ENCODE data around the gene FKBP8.

Gene FKBP8

DNA sequence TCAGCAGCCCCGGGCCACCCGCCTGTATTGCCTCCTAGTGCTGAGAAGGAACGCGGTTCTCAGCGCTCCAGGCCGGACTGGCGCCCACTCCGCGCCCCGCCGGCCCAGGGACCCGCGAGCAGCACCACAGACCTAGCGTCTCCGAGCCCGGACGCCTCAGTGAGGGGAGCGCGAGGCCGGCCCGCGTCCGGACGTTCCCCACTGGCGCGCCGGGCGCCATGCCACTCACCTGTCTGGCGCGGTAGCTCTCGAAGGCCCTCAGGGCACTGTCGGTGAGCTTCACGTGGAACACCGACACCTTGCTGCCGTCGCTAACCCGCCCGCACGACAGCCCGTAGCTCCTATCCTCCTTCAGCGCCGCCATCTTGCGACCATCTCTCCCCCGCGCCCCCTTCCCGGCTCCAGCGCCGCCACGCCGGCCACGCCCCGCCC lies 21.7 kb downstream of the FKBP8 start, which contains the start of gene ELL:
Gene ELL (minus strand): TSS at position 379 of the 432 bp plus-strand sequence. CDS start 15 bp downstream, at position 364.
- DNase-seq, result no peak

DNA sequence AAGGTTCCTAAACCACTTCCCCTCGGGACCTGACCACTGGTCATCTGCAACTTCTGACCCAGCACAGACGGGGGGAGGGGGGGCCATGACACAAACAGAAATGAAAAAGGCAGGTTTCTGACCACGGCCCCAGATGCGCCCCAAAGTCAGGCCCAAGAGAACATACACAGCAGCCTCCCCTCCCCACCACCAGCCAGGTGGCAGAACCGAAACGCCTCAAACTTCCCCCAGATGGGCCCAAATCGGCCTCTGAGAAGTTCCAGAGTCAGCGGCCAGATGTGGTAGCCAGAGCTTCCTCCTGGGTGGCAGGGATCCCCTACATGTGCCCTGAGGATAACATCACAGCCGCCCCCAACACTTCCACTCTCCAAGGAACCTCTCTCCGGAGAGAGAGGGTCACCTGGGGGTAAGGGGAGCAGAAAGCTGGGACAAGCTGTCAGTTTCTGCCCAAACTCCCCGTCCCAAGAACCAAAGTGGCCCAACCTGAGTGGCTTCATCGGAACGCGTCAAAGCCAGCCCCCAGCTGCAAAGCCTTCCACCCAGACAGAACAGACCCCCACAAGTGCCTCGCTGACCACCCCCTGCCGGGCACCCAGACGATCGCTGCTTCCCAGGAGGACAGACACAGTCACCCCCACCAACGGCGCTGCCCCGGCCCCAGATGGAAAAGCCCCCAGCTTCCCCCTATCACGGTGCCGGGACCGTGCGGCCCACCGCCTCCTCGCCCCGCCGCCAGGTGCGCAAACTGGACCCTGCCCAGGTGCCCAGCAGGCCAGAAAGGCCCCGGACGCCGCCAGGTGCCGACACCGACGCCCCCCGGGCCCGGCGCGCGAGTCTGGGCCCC lies 22.3 kb downstream of the FKBP8 start:
- DNase-seq, result peak in 6 of 14 donors; percentile 4 to 62 (median 45)

DNA sequence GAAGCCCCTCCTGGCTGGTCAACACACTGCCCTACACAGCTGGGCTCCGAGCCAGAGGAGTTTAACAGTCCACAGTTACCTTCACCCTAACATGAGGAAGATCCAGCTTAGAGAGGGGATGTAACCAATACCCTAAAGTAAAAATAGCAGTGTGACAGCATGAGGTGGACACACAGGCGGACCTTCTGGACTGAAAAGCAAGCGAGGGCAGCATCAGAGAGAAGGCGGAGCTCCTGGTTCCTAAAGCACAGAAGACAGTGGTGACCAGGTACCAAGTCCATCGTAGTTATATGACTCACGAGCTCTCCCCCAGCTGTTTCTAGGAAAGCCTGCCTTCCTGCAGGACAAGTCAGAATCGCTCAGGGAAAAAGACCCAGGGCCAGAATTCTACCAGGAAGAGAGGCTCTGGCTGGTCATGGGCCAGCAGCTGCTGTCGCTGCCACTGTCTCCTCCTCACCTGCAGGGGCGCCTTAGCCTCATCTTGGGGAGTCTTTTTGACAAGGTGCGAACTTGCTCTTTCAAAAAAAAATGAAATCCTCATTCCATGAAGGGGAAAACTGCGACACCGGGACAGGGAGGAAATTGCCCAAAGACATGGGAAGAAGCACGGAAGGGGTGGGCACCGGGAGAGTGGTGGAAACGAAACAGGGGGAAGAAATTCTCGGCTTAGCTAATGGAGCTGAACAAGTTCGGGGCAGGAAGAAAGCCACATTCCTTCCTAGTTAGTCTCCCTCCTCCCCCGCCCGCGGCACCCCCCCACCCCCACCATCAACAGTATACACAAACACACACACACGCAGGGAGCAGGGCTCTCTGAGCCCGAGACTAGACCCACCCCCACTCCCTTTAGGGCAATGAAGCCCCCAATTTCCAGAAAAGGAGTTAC lies 23.2 kb downstream of the FKBP8 start:
- DNase-seq, result peak in 8 of 14 donors; percentile 27 to 75 (median 42)

- no peak for DNase-seq
Observed at GRCh38 chr19:18518639-18519038, 24.7 kb downstream of the FKBP8 start.

- no peak for DNase-seq
Observed at GRCh38 chr19:18517606-18518005, 25.8 kb downstream of the FKBP8 start.

DNA sequence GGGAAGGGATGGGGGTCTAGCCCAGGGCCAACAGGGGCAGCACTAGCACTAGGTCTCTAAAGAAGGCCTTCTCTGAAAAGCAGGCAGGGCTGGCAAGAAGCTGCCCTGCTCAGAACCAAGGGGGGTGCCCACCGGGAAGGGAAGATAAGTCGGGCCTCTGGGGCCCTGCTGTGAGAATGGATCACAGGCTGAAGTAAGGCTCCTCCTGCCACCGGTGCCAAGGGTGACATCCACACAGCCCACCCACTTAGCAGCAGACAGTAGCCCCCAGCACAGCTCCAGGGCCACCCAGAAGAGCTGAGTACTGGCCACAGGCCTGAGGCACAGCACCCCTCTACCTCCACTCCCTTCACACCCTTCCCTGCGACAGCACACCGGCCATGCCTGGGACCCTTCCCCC lies 27.4 kb downstream of the FKBP8 start:
- no peak for DNase-seq

DNA sequence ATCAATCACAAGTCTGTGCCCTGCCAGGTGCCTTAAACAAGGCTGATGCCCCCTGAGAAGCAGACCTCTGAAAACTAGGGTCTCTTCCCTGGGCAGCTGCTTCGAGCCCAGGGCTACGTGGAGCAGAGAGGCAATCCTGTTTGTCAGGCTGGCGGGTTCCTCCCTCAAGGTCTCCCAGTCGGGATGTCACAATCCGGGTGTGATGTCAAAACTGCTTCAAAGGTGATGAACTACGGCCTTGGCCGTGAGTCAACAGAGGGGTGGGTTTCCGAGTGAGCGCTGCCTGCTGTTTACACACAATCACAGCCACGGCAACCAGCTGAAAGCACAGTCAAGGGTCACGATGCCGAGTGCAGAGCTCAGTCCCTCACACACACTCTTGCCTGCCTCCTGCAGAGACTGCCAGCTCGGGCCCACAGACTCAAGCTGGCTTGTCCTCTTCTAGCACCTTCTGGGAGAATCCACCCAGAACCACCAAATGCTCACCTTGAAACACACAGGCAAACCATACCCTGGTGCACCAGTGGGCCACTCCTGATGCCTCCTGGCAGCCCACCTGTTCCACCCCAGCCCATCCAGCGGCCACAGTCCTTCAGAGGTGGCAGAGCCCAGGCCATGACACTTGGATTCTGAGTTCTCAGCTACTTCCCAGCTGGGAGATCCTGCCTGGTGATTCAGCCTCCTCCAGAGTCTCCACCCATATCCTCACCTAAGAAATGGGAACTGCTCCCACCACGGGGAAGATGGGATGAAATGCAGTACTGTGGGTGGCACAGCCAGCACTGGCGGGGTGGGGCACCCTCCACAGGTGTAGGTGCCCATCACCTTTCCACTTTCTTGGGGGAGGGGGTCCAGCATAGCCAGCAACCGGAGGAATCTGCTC lies 28.3 kb downstream of the FKBP8 start:
- peak in 1 of 14 donors; percentile 24 for DNase-seq

DNA sequence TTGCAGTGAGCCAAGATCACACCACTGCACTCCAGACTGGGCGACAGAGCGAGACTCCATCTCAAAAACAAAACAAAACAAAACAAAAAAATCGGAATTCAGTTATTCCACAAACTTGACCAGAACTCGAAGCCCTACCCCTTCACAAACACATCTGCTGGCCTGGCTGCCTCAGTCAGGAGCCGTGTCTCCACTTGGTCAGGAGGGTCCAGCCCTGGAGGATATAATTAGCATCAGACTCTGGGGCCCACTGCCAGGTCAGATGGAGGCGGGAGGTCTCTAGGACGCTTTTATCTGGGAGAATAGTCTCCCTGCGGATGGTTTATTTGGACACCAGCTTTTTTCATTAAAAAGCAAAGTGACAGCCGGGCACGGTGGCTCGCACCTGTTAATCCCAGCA lies 29.5 kb downstream of the FKBP8 start:
- peak in 1 of 14 donors; percentile 58 for DNase-seq

DNA sequence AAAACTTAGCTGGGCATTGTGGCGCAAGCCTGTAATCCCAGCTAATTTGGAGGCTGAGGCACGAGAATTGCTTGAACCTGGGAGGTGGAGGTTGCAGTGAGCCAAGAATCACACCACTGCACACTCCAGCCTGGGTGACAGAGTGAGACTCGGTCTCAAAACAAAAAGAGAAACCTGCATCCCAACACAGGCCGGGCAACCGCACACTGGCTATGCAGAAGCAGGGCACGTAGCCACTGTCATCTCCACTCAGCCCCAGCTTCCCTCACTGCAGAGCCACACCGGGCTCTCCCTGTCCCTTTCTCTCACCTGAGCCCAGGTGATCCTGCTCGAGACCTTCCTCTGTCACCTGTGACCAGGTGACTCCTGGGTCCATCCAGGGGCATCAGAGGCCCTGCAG lies 33.2 kb downstream of the FKBP8 start:
- DNase-seq, result no peak

- no peak for DNase-seq
Observed at GRCh38 chr19:18508585-18508984, 34.8 kb downstream of the FKBP8 start.

DNA sequence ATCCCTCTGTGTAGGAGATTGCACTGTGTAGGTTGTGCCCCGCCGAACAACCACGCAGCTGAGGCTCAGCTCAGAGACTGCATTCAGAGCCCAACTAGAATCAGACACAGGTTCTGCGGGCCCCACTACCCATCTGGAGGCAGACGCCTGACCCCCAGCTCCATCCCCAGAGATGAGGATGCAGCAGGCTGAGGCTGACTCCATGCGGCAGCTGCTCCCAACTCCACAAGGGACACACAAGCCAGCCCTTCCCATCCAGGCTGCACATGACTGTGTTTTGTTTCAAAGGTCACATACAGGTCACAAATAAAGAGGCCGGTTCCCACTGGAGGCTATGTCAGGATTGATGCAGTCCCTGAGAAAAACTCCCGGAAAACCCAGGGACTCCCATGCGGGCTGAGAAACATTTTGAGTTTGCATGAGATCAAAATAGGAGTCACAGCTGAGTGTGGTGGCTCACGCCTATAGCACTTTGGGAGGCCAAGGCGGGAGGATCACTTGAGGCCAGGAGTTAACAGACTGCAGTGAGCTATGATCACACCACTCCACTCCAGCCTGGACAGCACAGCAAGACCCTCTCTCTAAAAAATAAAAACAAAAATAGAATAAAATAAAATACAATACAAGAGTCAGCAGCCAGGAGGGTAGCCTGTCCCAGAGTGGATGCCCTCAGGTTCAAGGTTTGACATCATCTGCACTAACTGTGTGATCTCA lies 35.5 kb downstream of the FKBP8 start:
- DNase-seq, result no peak

DNA sequence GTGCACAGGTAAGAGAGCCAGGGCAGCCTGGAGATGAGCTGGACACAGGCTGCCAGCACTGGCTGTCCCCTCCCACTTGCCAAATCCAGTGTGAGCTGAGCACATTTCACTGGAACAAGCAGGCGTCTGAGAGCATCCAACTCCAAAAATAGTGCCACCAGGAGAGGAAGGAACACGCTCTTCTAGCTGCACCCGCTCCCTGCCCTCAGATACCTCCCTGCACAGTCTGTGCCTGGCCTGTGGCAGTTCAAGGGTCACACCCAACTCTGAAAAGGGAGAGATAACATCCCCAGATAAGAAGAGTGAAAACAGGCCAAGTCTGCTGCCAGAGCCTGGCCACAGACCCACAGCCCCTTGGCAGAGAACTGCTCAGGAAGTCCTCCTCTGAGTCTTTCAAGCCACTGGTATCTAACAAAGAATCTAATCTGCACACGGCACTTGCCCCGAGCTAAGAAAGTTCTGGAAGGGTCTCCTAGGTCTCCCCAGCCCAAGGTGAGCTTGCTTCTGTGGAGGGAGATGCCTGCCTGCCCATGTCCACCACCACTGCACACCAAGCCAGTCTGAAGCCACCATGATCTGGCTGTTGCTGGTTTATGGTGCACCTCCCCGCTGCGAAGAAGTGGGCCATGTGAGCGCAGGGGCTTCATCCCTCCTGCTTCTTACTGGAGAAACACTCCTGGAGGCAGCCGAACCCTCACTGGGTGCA lies 36.2 kb downstream of the FKBP8 start:
- DNase-seq, result peak in 4 of 14 donors; percentile 14 to 99 (median 22)

DNA sequence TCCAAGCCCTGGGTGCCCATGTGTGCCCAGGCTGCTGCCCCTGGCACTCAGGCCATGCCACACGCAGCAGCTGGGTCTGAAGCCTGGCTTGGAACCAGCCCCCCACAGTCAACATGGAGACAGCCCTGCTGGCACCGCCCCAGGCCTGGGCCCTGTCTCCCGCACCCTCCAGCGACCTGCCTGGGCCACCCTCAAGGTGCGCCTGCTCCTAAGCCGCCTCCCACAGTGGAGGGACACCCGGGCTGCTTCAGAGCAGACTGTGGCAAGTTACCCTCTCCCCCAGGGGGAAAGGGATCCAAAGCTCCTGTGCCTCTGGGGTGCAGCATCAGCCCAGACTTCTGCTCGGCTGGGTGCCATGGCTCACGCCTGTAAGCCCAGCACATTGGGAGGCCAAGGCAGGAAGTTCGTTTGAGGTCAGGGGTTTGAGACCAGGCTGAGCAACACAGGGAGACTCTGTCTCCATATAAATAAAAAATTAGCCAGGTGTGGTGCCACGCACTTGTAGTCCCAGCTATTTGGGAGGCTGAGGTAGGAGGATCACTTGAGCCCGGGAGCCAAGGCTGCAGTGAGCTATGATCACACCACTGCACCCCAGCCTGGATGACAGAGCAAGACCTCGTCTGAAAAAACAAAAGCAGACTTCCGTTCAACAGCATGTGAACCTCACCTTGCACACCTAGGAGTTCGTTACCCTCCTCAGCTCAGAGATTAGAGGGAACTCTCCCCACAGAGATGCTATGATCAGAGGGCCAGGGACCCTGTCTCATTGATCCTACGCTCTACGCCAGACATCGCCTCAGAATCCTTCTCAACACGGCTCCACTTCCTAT lies 37.1 kb downstream of the FKBP8 start:
- no peak for DNase-seq

- peak in 1 of 14 donors; percentile 41 for DNase-seq
Observed at GRCh38 chr19:18504886-18505610, 38.3 kb downstream of the FKBP8 start.

DNA sequence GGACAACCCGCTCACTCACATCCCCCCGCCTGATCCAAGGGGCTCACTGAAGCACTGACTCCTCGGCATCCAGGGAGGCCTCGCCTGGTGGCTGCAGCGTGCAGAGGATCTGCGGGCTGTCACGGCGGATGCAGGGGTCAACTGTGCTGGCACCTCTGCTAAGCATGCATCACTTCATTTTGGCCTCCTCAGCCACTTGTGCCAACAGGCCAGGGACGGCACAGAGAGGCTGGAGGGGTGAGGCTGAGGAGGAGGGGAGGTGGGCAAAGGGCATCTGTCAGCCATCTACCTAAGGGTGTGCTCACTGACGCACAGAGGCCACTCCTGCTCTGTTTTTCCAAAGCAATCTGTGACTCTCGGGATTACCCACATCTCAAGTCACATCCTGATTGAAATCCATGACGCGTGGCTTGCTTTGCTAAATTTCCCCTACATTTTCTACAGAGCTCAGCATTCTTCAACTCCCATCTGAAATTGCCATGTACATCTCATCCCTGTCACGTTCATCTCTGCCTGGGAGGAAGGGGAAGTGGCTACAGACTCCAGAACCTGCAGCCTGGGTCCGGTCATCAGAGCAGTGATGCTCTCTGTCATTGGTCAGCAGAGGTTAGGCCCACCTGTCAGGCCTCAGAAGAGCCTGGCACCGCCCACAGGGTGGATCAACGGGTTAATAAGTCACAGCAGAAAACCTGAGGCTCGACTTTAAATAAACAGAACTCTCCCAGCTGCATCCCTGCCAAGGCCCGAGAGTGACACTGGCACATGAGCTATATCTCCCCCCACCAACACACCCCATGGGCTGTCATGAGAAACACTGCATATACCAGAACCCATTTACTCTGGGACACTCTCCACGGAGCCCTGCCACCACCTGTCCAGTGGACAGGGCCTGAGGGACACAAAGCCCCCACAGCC lies 39.1 kb downstream of the FKBP8 start:
- peak in 1 of 14 donors; percentile 65 for DNase-seq

DNA sequence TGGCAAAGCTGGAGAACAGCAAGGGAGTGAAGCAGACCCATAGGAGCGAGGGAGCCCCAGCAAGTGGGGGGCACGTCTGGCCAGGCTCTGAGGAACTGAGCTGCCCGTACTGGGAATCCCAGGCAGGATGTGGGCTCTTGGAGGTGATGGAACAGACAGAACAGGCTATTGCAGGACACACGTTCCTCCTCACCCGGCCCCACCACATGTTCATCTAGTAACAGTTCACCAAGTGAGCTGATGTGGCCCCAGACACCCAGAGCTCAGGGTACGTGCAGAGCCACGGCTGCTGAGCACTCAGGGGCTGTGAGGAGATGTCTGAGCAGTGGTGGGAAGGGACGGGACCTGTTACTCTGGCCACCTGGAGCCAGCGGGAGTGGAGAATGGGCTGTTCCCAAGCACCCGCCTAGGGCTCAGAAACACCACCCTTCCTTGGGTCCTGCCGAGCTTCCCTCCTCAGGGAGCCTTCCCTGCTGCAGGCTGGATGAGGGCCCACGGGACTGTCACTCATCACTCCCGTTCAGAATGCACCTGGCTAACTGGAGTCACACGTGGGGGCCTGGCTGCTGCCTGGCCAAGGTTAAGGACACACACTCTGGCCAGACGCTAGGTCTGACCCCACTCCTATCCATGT lies 39.9 kb downstream of the FKBP8 start:
- peak in 1 of 14 donors; percentile 55 for DNase-seq

GRCh38 chr19:18502638-18503294 lies 40.6 kb downstream of the FKBP8 start:
- DNase-seq, result peak in 7 of 14 donors; percentile 11 to 68 (median 35)

All from C1 segment of cervical spinal cord (tissue), 14 donors.